Activated CD8-positive, alpha-beta T cell treated with anti-CD3 and anti-CD28 coated beads, Interleukin-2, amount 10 ng/mL, durations not matched to agents 7 days and 5 days (primary cell): ENCODE data around the gene SPDYE16. TPM values are rescaled to one million over a fixed set of nuclear protein-coding genes. Genes with fewer than 3 reads are reported as not detected.
"Not testable (repeated sequence)": the region's sequence is repeated elsewhere in the genome, so short reads cannot be mapped to it uniquely, and the experiment has no call there.

Experiments
- ATAC-seq: fragments of 150-1000 bp; cut with Tn5 transposase; one replicate; pipeline ENCODE4 v1.10.0; 2021; ENCODE audit warnings: moderate library complexity
- CTCF ChIA-PET: fragments of 350-600 bp; sonication (Branson Sonifier 250); formaldehyde crosslinking; loops from one replicate; lab custom pipeline; 2021; ENCODE audit warnings: antibody characterized with exemption; lab: Charles Lee
- POLR2A ChIA-PET: fragments of 350-600 bp; sonication (Branson Sonifier 250); formaldehyde crosslinking; loops from one replicate; lab custom pipeline; 2021; ENCODE audit warnings: antibody characterized with exemption; lab: Charles Lee
- DNase-seq: peaks from one replicate; pipeline ENCODE4 v3.0.0-alpha.2; 2020
- H3K27ac Mint-ChIP-seq: one replicate; pipeline ENCODE4 v1.8.0; 2021; ENCODE audit warnings: mild to moderate bottlenecking, mixed read lengths
- H3K27me3 Mint-ChIP-seq: one replicate; pipeline ENCODE4 v1.8.0; 2021; ENCODE audit warnings: low read depth, mixed read lengths
- H3K36me3 Mint-ChIP-seq: one replicate; pipeline ENCODE4 v1.8.0; 2021; ENCODE audit warnings: low read depth, mixed read lengths
- H3K4me1 Mint-ChIP-seq: one replicate; pipeline ENCODE4 v1.8.0; 2021; ENCODE audit warnings: low read depth, mixed read lengths
- H3K4me3 Mint-ChIP-seq: one replicate; pipeline ENCODE4 v1.8.0; 2021; ENCODE audit warnings: mild to moderate bottlenecking, mixed read lengths
- H3K9me3 Mint-ChIP-seq: one replicate; pipeline ENCODE4 v1.8.0; 2022; ENCODE audit warnings: mixed read lengths; ENCODE audit not compliant: insufficient read depth
- total RNA-seq, 2 experiments: library from RNA; stranded (reverse); gene quantifications; one replicate each; pipeline ENCODE4 v1.2.3, GENCODE V29; 2021

Gene SPDYE16
- total RNA-seq, 2 experiments from 2014 or later, result 0.16 to 0.18 TPM

DNA sequence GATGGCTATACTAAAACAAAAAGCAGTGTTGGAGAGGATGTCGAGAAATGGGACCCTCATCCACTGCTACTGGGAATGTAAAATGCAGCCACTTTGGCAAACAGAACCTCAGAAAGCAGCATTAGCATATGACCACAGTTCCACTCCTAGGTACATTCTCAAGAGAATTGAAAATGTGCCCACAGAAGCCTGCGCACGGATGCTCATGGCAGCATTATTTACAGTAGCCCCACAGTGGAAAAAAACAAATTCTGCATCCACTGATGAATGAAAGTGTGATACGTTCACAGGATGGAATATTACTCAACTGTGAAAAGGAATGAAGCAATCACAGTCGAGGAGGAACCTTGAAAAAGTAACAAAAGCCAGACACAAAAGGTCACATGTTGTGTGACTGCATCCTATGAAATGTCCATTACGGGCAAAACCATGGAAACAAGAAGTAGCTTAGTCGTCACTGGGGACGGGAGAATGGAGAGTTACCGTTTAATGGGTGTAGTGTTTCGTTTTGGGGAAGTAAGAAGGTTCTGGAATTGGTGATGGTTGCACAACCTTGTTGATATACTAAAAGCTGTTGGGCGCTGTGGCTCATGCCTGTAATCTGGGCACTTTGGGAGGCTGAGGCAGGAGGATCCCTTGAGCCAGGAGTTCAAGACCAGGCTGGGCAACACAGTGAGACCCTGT, 35.2 kb downstream of the SPDYE16 start:
- POLR2A ChIA-PET, result no interaction called here
- CTCF ChIA-PET, result no interaction called here
- Mint-ChIP-seq H3K36me3 (no peaks in the 10 kb centered on the region), H3K27me3 (no peaks in the 10 kb centered on the region), H3K9me3 (no peaks in the 10 kb centered on the region), H3K27ac (no peak overlapping the region), H3K4me1 (peaks cover 5% of the 10 kb centered on the region), H3K4me3 (no peak overlapping the region)
- ATAC-seq (no peak), DNase-seq (no peak)

DNA sequence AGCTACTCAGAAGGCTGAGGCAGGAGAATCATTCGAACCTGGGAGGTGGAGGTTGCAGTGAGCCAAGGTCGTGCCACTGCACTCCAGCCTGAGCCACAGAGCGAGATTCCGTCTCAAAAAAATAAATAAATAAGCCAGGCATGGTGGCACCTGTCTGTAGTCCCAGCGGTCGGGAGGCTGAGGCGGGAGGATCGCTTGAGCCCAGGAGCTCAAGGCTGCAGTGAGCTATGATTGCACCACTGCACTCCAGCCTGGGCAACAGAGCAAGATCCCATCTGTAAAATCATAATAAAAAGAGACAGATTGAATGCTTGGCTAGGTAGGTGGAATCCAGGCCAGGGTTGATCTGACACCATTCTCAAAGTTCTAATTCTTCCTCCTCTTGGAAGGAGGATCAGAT, 36.5 kb downstream of the SPDYE16 start:
- H3K4me3 Mint-ChIP-seq, ATAC-seq, H3K4me1 Mint-ChIP-seq, H3K9me3 Mint-ChIP-seq, H3K27me3 Mint-ChIP-seq, CTCF ChIA-PET, POLR2A ChIA-PET, H3K27ac Mint-ChIP-seq, DNase-seq, H3K36me3 Mint-ChIP-seq: not testable (repeated sequence)

GRCh38 chr7:76506081-76506440, 37.0 kb downstream of the SPDYE16 start:
- peaks cover 1% of the 10 kb centered on the region for H3K36me3 Mint-ChIP-seq
- CTCF ChIA-PET, result no interaction called here
- peaks cover 5% of the 10 kb centered on the region for H3K4me1 Mint-ChIP-seq
- H3K4me3 Mint-ChIP-seq, result no peak overlapping the region
- POLR2A ChIA-PET, result no interaction called here
- ATAC-seq (no peak), DNase-seq (no peak)
- no peaks in the 10 kb centered on the region for H3K9me3 Mint-ChIP-seq
- H3K27ac Mint-ChIP-seq, result no peak overlapping the region
- H3K27me3 Mint-ChIP-seq, result no peaks in the 10 kb centered on the region

DNA sequence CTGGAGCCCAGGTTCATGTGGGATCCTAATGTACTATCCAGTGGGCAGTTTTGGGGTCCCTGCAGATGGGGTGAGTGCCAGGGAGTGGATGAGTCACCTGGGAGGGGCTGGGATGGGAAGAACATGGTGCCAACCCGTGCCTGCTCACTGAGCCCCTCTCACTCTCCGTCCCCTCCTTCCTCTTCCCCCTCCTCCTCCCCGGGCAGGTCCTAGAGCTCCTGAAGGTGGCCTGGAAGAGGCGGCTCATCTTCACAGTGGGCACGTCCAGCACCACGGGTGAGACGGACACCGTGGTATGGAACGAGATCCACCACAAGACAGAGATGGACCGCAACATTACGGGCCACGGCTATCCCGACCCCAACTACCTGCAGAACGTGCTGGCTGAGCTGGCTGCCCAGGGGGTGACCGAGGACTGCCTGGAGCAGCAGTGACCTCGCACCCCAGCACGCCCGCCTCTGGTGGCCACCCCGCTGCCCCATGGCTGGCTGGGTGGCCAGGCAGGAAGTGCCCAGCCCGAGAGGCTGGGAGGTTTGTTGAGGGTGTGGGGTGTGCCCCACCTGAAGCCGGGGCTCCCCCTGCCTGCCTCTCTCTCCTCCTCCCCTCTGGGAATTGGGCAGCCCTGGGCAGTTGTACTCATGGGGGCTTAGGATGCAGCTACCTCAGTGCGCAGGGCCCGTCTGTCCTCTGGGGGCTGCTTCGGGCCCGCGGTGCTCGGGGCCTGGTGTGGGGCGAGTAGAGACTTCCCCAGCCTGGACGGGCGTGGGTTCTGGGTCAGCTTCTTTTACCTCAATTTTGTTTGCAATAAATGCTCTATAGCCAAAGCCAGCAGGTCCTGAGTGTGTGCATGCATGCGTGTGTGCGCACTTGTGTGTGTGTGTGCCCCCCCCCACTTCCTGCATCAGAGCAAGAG, 37.7 kb downstream of the SPDYE16 start:
- CTCF ChIA-PET, result no interaction called here
- Mint-ChIP-seq H3K4me1 (peaks cover 5% of the 10 kb centered on the region), H3K27ac (no peak overlapping the region), H3K27me3 (no peaks in the 10 kb centered on the region), H3K36me3 (peaks cover 1% of the 10 kb centered on the region), H3K4me3 (no peak overlapping the region), H3K9me3 (no peaks in the 10 kb centered on the region)
- no peak for ATAC-seq
- POLR2A ChIA-PET, result interaction anchor here (0.6 kb wide), 1 partner anchor 274 kb away, joined by 3 read pairs; no protein-coding TSS in a partner anchor
- DNase-seq, result no peak

DNA sequence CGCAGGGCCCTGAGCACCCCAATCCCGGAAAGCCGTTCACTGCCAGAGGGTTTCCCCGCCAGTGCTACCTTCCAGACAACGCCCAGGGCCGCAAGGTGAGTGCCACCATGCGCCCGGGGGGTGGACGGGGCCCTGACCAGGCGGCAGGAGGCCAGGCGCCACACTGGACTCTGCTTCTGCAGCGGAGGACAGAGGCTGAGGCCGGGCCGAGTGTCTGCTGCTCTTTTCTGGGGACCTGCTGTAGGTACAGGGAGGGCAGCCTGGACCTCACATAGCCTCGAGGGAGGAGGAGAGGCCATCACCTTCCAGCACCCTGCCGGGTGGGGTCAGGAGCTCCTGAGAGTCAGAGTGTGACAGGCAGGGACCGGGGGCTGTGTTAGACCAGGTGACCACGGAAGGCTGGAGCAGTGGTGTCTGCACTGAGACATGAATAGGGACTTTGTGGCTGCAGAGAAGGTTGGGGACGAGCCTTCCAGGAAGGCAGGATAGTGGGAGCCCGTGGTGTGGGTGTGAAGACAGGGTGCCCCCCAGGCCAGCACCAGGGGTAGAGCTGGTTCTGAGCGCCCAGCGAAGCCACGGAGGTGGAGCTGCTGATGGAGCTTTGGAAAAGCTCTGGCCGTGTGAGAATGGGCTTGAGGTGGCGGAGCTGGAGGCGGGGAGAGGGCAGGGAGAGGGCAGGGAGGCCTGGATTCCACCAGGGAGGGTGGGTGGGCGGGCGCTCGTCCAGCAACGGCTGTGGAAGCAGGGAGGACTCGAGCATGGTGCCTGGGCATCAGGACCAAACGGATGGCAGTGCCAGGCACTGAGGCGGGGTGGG, 38.5 kb downstream of the SPDYE16 start:
- H3K4me3 Mint-ChIP-seq, H3K36me3 Mint-ChIP-seq, CTCF ChIA-PET, DNase-seq, H3K27ac Mint-ChIP-seq, POLR2A ChIA-PET, ATAC-seq, H3K4me1 Mint-ChIP-seq, H3K27me3 Mint-ChIP-seq, H3K9me3 Mint-ChIP-seq: not testable (repeated sequence)

- DNase-seq, H3K27ac Mint-ChIP-seq, H3K4me3 Mint-ChIP-seq, H3K36me3 Mint-ChIP-seq, H3K4me1 Mint-ChIP-seq, POLR2A ChIA-PET, ATAC-seq, CTCF ChIA-PET, H3K27me3 Mint-ChIP-seq, H3K9me3 Mint-ChIP-seq: not testable (repeated sequence)
These were observed 39.9 kb downstream of the SPDYE16 start for GRCh38 chr7:76503244-76503643.

DNA sequence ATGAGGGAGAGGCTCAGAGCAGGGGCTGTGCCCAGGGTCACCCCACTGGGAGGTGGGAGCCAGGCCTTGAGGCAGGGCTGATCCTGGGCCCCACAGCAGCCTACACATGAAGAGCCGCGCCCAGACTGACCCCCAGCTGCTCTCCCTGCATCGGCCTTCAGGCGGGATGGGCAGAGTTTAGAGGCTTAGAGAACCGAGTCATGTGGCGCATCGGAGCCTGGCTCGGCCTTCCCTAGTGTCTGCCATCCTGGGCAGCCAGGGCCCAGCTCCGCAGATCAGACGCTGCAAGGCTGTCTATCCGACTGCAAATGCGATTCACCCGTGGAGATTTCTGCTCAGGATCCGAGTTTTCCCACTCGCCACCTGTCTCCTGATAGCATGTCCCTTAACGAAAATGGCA, 40.3 kb downstream of the SPDYE16 start:
- H3K9me3 Mint-ChIP-seq, H3K4me1 Mint-ChIP-seq, POLR2A ChIA-PET, H3K4me3 Mint-ChIP-seq, H3K36me3 Mint-ChIP-seq, DNase-seq, H3K27ac Mint-ChIP-seq, ATAC-seq, CTCF ChIA-PET, H3K27me3 Mint-ChIP-seq: not testable (repeated sequence)

DNA sequence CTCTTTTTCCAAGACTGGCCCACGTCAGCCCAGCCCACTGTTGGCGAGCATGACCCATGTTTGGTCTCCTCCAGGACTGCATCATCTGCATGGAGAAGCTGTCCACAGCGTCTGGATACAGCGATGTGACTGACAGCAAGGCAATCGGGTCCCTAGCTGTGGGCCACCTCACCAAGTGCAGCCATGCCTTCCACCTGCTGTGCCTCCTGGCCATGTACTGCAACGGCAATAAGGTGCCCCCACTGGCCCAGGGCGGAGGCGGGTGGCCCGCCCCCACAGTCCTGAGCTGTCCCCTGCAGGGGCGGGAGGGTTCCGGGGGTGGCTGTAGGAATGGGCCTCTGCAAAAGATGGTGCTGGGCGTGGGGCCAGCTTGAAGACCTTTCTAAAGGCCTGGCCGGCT, 40.9 kb downstream of the SPDYE16 start:
- H3K27me3 Mint-ChIP-seq, H3K9me3 Mint-ChIP-seq, H3K36me3 Mint-ChIP-seq, CTCF ChIA-PET, H3K4me1 Mint-ChIP-seq, H3K27ac Mint-ChIP-seq, DNase-seq, POLR2A ChIA-PET, ATAC-seq, H3K4me3 Mint-ChIP-seq: not testable (repeated sequence)

DNA sequence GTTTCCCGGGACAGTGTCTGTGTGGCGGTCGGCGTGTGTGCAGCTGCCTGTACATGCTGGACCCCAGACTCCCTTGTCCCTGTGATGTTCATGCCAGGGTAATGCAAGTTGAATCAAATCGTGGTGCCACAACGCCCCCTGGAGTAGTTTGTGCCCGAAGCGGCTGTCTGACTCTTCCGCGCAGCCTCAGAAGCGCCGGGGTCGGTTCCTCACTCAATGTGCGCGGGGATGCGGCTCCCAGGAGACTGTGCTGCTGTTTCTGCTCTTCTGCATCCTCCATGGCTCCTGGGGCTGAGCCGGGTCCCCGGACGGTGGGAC, 43.2 kb downstream of the SPDYE16 start:
- H3K4me3 Mint-ChIP-seq, H3K4me1 Mint-ChIP-seq, H3K27me3 Mint-ChIP-seq, DNase-seq, H3K27ac Mint-ChIP-seq, POLR2A ChIA-PET, H3K36me3 Mint-ChIP-seq, H3K9me3 Mint-ChIP-seq, CTCF ChIA-PET: not testable (repeated sequence)
- peak; percentile 71 for ATAC-seq

DNA sequence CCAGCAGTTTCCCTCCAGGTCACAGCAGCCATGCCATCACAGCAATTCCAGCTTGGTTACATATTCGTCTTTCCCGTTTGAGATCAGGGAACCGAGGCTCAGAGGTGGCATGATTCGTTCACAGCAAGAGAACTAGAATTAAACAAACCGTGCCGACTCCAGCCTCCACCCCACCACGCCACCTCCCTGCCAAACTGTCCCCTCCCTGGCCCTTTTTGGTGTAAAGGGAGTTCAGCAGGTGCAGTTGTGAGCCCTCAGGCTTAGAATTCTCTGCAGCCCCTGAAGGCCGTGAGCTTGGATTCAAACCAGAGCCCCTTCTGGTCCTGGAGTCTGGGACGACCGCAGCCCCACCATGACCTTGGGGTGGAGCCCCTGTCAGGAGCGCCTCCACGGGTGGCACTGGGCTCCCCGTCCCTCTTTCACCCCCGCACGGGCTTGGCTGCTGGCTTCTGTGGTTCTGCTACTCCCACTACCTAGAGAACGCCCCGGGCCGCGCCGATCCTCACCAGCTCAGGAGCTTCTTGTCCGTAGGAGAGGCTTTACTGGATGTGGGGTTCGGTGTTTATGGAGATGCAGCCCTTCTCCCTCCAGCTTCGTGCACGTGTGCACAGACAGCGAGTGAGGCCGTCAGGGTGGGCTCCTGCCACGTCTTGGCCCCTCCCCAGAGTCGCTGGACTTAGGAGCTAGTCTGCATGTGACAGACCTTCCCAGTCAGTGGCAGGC, 43.7 kb downstream of the SPDYE16 start:
- H3K36me3 Mint-ChIP-seq, H3K4me3 Mint-ChIP-seq, DNase-seq, CTCF ChIA-PET, H3K27me3 Mint-ChIP-seq, H3K4me1 Mint-ChIP-seq, POLR2A ChIA-PET, H3K9me3 Mint-ChIP-seq, H3K27ac Mint-ChIP-seq: not testable (repeated sequence)
- ATAC-seq, result peak; percentile 38

DNA sequence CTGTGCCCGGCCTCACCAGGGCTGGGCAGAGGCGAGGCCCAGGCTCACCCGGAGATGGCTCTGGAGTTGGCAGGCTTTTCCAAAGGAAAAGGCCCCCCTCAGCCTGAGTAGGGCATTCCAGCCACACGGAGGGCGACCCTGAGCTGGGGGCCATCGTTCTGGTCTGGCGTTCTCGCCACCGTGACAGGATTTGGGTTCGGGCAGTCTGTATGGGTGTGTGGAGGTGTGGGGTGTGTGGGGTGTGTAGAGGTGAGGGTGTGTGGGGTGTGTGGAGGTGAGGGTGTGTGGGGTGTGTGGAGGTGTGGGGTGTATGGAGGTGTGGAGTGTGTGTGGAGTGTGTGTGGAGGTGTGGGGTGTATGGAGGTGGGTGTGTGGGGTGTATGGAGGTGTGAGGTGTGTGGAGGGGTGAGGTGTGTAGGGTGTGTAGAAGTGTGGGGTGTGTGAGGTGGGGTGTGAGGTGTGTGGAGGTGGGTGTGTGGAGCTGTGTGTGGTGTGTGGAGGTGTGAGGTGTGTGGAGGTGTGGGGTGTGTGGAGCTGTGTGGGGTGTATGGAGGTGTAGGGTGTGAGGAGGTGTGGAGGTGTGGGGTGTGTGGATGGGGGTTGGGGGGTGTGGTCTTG, 44.4 kb downstream of the SPDYE16 start:
- H3K27ac Mint-ChIP-seq, H3K4me1 Mint-ChIP-seq, H3K9me3 Mint-ChIP-seq, H3K27me3 Mint-ChIP-seq, CTCF ChIA-PET, H3K4me3 Mint-ChIP-seq, DNase-seq, POLR2A ChIA-PET, ATAC-seq, H3K36me3 Mint-ChIP-seq: not testable (repeated sequence)
